ENCODE measurements around the gene CALD1. TPM values are rescaled to one million over a fixed set of nuclear protein-coding genes. Genes with fewer than 3 reads are reported as not detected.

Gene CALD1
- total and polyA plus RNA-seq, 2 experiments from 2014 or later: 132 to 842 TPM

GRCh38 chr7:134826105-134826504 lies 46.7 kb downstream of the CALD1 start:
- H3F3A ChIP-seq (replicated peaks; ENCODE audit: low read depth): no peaks in the 10 kb centered on the region
- Mint-ChIP-seq H3K36me3 (ENCODE audit: low read depth) (no peaks in the 10 kb centered on the region), H3K27ac (no peak overlapping the region), H3K4me3 (no peak overlapping the region), H3K4me1 (peaks cover 3% of the 10 kb centered on the region; the same call in 2 of the 3 replicates), H3K27me3 (ENCODE audit: insufficient read depth, low read depth, poor library complexity) (no peaks in the 10 kb centered on the region), H3K9me3 (no peaks in the 10 kb centered on the region)
- no peak overlapping the region for H3K27ac ChIP-seq (ENCODE audit: low read depth)
- 0 out of 2 replicates have a peak, but pooled peaks cover 7% of the 10 kb centered on the region for H3K4me1 ChIP-seq (ENCODE audit: insufficient read depth)
- ATAC-seq (no peak), DNase-seq (ENCODE audit: low spot score) (no peak)
- H3K9me2 ChIP-seq (ENCODE audit: insufficient read depth): no peaks in the 10 kb centered on the region
- H3K36me3 ChIP-seq (ENCODE audit: insufficient read depth): no peaks in the 10 kb centered on the region
- H3K4me3 ChIP-seq: no peak overlapping the region
- peaks cover 25% of the 10 kb centered on the region for H3K79me2 ChIP-seq (replicated peaks; ENCODE audit: insufficient read depth)
- H2AFZ ChIP-seq: no peak overlapping the region
- H3K27me3 ChIP-seq (ENCODE audit: insufficient read depth): no peaks in the 10 kb centered on the region
- H4K20me1 ChIP-seq (replicated peaks; ENCODE audit: insufficient read depth): no peaks in the 10 kb centered on the region
- no peak overlapping the region for H3K4me2 ChIP-seq
- no peak for TF ChIP-seq NANOG (IDR thresholded peaks at IDR 0.05; ENCODE audit: borderline replicate concordance)
- no peak for TF ChIP-seq ETS1 (IDR thresholded peaks at IDR 0.05)
- TF ChIP-seq, protein P1, sequence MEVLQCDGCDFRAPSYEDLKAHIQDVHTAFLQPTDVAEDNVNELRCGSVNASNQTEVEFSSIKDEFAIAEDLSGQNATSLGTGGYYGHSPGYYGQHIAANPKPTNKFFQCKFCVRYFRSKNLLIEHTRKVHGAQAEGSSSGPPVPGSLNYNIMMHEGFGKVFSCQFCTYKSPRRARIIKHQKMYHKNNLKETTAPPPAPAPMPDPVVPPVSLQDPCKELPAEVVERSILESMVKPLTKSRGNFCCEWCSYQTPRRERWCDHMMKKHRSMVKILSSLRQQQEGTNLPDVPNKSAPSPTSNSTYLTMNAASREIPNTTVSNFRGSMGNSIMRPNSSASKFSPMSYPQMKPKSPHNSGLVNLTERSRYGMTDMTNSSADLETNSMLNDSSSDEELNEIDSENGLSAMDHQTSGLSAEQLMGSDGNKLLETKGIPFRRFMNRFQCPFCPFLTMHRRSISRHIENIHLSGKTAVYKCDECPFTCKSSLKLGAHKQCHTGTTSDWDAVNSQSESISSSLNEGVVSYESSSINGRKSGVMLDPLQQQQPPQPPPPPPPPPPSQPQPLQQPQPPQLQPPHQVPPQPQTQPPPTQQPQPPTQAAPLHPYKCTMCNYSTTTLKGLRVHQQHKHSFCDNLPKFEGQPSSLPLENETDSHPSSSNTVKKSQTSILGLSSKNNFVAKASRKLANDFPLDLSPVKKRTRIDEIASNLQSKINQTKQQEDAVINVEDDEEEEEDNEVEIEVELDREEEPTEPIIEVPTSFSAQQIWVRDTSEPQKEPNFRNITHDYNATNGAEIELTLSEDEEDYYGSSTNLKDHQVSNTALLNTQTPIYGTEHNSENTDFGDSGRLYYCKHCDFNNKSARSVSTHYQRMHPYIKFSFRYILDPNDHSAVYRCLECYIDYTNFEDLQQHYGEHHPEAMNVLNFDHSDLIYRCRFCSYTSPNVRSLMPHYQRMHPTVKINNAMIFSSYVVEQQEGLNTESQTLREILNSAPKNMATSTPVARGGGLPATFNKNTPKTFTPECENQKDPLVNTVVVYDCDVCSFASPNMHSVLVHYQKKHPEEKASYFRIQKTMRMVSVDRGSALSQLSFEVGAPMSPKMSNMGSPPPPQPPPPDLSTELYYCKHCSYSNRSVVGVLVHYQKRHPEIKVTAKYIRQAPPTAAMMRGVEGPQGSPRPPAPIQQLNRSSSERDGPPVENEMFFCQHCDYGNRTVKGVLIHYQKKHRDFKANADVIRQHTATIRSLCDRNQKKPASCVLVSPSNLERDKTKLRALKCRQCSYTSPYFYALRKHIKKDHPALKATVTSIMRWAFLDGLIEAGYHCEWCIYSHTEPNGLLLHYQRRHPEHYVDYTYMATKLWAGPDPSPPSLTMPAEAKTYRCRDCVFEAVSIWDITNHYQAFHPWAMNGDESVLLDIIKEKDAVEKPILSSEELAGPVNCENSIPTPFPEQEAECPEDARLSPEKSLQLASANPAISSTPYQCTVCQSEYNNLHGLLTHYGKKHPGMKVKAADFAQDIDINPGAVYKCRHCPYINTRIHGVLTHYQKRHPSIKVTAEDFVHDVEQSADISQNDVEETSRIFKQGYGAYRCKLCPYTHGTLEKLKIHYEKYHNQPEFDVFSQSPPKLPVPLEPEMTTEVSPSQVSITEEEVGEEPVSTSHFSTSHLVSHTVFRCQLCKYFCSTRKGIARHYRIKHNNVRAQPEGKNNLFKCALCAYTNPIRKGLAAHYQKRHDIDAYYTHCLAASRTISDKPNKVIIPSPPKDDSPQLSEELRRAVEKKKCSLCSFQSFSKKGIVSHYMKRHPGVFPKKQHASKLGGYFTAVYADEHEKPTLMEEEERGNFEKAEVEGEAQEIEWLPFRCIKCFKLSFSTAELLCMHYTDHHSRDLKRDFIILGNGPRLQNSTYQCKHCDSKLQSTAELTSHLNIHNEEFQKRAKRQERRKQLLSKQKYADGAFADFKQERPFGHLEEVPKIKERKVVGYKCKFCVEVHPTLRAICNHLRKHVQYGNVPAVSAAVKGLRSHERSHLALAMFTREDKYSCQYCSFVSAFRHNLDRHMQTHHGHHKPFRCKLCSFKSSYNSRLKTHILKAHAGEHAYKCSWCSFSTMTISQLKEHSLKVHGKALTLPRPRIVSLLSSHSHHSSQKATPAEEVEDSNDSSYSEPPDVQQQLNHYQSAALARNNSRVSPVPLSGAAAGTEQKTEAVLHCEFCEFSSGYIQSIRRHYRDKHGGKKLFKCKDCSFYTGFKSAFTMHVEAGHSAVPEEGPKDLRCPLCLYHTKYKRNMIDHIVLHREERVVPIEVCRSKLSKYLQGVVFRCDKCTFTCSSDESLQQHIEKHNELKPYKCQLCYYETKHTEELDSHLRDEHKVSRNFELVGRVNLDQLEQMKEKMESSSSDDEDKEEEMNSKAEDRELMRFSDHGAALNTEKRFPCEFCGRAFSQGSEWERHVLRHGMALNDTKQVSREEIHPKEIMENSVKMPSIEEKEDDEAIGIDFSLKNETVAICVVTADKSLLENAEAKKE (CRISPR knock-in tag; IDR thresholded peaks at IDR 0.05): no peak
- TF ChIP-seq EZH2 (IDR thresholded peaks at IDR 0.05; ENCODE audit: low read depth, unreplicated experiment): no peak
- no peak for TF ChIP-seq ZNF114 (CRISPR knock-in tag; IDR thresholded peaks at IDR 0.05)
- no peak for TF ChIP-seq POLR2AphosphoS5 (IDR thresholded peaks at IDR 0.05; ENCODE audit: low read depth)
- TF ChIP-seq EZH2phosphoT487 (IDR thresholded peaks at IDR 0.05; ENCODE audit: unreplicated experiment): no peak
- TF ChIP-seq ZNF331 (CRISPR knock-in tag; IDR thresholded peaks at IDR 0.05; ENCODE audit: low read depth): no peak
- no peak for TF ChIP-seq REST (IDR thresholded peaks at IDR 0.05; ENCODE audit: unreplicated experiment)
- no peak for TF ChIP-seq JUNB (IDR thresholded peaks at IDR 0.05; ENCODE audit: unreplicated experiment)
- no peak for TF ChIP-seq CREB1 (CRISPR knock-in tag; IDR thresholded peaks at IDR 0.05; ENCODE audit: low read depth)
- no peak for TF ChIP-seq STAT1 (IDR thresholded peaks at IDR 0.05; ENCODE audit: unreplicated experiment)
- TF ChIP-seq CTCF (conservative IDR thresholded peaks at IDR 0.05; ENCODE audit: low read depth in 2 of 2): no peak

All from GM23338 (cell line).